Activated T-helper 1 cell treated with anti-CD3 and anti-CD28 coated beads, Interleukin-12 subunit alpha, Interleukin-12 subunit beta, Interleukin-2, Interleukin-4 antibody, amounts not matched to agents 30 ng/mL and 10 ng/mL and 1 ng/mL, durations not matched to agents 14 hours and 24 hours and 36 hours (primary cell): Measurements from ENCODE around the gene DMBX1. TPM values are rescaled to one million over a fixed set of nuclear protein-coding genes. Genes with fewer than 3 reads are reported as not detected.

ENCODE experiments used
- DNase-seq: peaks from one replicate; pipeline ENCODE4 v3.0.0; 2021; ENCODE audit warnings: low spot score
- H3K27ac Mint-ChIP-seq: one replicate; pipeline ENCODE4 v1.8.0; 2021; ENCODE audit warnings: mild to moderate bottlenecking, mixed read lengths
- H3K27me3 Mint-ChIP-seq: one replicate; pipeline ENCODE4 v1.8.0; 2022; ENCODE audit warnings: mild to moderate bottlenecking, moderate library complexity, mixed read lengths; ENCODE audit not compliant: insufficient read depth
- H3K36me3 Mint-ChIP-seq: one replicate; pipeline ENCODE4 v1.8.0; 2021; ENCODE audit warnings: low read depth, mixed read lengths
- H3K4me1 Mint-ChIP-seq: one replicate; pipeline ENCODE4 v1.8.0; 2021; ENCODE audit warnings: low read depth, mixed read lengths
- H3K4me3 Mint-ChIP-seq: one replicate; pipeline ENCODE4 v1.8.0; 2021; ENCODE audit warnings: mild to moderate bottlenecking, moderate library complexity, mixed read lengths
- H3K9me3 Mint-ChIP-seq: one replicate; pipeline ENCODE4 v1.8.0; 2021; ENCODE audit warnings: mixed read lengths
- intact Hi-C: fragments of 100-400 bp; cut with micrococcal nuclease; formaldehyde crosslinking; loops from one replicate; pipeline ENCODE4 v1.15.1; 2024
- total RNA-seq: library from RNA; stranded (reverse); gene quantifications from 2 replicates; pipeline ENCODE4 v1.2.3, GENCODE V29; 2022

DMBX1 gene
- total RNA-seq, 1 donor from 2014 or later: not detected

DNA sequence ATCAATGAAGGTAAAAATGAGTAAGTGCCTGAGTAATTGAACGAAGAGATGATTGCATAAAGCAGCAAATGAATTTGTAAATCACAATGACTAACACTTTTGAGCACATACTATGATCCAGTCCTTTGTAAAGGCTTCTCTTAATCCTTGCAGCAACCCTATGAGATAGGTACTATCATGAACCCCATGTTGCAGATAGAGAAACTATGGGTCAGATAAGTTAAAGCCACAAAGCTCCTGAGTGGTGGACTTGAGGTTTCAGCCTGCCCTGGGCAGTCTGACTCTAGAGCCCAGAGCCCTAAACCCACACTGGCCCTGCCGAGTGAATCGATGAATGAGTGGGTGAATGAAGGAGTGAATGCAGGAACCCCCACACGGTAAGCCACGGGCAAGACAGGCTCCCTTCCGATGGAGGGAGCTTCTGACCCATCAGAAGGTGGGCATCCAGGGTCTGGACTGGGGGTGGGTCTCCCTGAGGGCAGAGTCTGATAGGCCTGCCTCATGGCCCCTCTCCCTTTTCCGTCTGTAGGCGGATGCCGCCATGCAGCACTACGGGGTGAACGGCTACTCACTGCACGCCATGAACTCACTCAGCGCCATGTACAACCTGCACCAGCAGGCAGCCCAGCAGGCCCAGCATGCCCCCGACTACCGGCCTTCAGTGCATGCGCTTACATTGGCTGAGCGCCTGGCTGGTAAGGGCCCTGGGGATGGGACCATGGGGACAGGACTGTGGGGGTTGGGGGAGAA, 17.0 kb downstream of the DMBX1 start:
- Mint-ChIP-seq H3K9me3 (no peaks in the 10 kb centered on the region), H3K4me3 (no peak overlapping the region), H3K4me1 (no peaks in the 10 kb centered on the region), H3K27me3 (peaks cover 20% of the 10 kb centered on the region), H3K36me3 (no peaks in the 10 kb centered on the region), H3K27ac (no peak overlapping the region)
- intact Hi-C loops: no loop called here
- DNase-seq: no peak

DNA sequence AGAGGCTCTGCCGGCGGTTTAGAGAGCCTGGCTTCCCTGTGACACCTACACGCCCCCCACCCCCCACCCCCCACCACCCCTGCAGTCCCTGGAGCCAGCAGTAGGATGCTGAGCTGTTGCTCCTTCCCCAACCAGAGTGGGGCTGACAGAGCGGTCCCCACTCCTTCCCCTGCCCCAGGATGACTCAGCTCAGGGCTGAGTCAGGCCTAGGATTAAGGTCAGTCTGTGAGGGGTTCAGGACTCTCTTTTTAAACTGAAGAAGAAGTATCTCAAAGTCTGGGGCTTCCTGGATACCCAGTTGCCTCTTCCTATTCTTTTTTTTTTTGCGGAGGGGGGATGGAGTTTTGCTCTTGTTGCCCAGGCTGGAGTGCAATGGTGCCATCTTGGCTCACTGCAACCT, 19.1 kb downstream of the DMBX1 start:
- Mint-ChIP-seq H3K4me1 (peaks cover 8% of the 10 kb centered on the region), H3K4me3 (no peak overlapping the region)

DNA sequence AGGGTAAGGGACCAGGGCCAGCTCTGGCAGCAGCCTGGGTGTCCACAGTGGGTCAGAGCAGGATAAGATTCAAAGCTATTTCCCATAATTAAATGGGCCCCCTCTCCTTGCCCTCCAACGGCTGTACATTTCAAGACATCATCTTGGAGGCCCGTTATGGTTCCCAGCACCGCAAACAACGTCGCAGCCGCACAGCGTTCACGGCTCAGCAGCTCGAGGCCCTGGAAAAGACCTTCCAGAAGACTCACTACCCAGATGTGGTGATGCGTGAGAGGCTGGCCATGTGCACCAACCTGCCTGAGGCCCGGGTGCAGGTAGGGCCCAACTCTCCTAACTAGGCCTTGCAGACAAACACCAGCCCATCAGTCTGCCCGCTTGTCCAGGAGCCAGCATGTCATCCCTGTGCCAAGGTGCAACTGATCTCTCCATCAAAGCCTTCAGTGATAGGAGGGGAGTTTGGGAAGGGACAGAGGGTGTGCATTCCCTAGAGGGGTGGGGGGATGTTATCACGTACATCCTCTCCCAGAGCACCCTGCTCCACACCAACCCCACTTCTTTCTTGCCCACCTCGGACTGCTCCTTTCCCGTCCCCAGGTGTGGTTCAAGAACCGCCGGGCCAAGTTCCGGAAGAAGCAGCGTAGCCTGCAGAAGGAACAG, 20.8 kb downstream of the DMBX1 start:
- Mint-ChIP-seq H3K27me3 (peaks cover 14% of the 10 kb centered on the region), H3K4me3 (no peak overlapping the region), H3K4me1 (peaks cover 8% of the 10 kb centered on the region), H3K9me3 (no peaks in the 10 kb centered on the region), H3K36me3 (no peaks in the 10 kb centered on the region), H3K27ac (no peak overlapping the region)
- DNase-seq: no peak
- intact Hi-C loops: no loop called here

More for the DNA sequence above, 19.1 kb downstream of the DMBX1 start:
- Mint-ChIP-seq H3K27ac (no peak overlapping the region), H3K36me3 (no peaks in the 10 kb centered on the region), H3K9me3 (no peaks in the 10 kb centered on the region), H3K27me3 (peaks cover 14% of the 10 kb centered on the region)
- DNase-seq: no peak
- intact Hi-C loops: no loop called here

DNA sequence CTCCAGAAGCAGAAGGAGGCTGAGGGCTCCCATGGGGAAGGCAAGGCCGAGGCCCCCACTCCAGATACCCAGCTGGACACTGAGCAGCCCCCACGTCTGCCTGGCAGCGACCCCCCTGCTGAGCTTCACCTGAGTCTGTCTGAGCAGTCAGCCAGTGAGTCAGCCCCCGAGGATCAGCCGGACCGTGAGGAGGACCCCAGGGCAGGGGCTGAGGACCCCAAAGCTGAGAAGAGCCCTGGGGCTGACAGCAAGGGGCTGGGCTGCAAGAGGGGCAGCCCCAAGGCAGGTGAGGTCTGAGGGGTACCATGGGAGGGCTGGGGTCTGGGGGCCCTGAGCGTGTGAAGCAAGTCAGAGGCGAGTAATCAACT, 21.3 kb downstream of the DMBX1 start:
- H3K4me3 Mint-ChIP-seq: no peak overlapping the region
- H3K9me3 Mint-ChIP-seq: no peaks in the 10 kb centered on the region
- intact Hi-C loops: no loop called here
- DNase-seq: no peak
- no peaks in the 10 kb centered on the region for H3K36me3 Mint-ChIP-seq
- H3K27ac Mint-ChIP-seq: no peak overlapping the region
- H3K27me3 Mint-ChIP-seq: peaks cover 17% of the 10 kb centered on the region
- H3K4me1 Mint-ChIP-seq: peaks cover 8% of the 10 kb centered on the region

DNA sequence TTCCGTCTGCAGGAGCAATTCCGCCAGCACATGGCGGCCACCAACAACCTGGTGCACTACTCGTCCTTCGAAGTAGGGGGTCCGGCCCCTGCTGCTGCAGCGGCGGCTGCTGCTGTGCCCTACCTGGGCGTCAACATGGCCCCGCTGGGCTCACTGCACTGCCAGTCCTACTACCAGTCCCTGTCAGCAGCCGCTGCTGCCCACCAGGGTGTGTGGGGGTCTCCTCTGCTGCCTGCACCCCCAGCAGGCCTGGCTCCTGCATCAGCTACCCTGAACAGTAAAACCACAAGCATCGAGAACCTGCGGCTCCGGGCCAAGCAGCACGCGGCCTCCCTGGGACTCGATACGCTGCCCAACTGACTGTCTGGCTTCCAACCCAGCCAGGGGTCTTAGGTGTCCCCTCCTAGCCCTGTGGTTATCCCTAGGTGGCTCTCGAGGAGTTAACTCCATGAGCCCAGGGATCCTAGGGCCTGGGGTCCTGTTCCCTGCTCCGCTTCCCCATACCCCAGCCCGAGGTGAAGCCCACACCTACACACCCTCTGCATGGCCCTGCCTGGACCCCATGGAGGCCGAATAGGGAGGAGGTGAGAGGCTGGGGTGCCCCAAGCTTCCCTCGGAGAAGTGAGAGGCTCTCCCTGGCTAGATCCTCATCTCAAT, 22.6 kb downstream of the DMBX1 start:
- no peak overlapping the region for H3K4me3 Mint-ChIP-seq
- H3K27ac Mint-ChIP-seq: no peak overlapping the region
- H3K4me1 Mint-ChIP-seq: peaks cover 8% of the 10 kb centered on the region
- DNase-seq: no peak
- H3K9me3 Mint-ChIP-seq: no peaks in the 10 kb centered on the region
- H3K36me3 Mint-ChIP-seq: no peaks in the 10 kb centered on the region
- peaks cover 20% of the 10 kb centered on the region for H3K27me3 Mint-ChIP-seq
- intact Hi-C loops: no loop called here

DNA sequence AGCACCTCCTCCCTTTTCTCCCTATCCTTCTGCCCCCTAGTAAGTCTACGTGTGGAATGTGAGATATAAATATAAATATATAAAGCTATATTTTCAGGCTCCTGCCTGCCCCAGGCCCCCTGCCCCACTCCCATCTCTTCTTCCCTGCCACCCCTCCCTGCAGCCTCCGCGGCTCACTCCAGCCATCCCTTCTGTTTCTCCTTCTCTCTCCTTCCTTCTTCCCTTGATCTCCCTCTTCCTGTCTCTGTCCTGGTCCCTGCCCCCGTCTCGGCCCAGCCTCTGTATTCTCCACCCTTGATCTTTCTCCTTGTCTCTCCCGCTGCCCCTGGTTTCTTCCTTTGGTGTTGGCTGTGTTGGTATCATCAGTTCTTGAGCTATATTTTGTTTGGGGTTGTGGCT, 23.2 kb downstream of the DMBX1 start:
- DNase-seq: no peak
- H3K4me1 Mint-ChIP-seq: peaks cover 8% of the 10 kb centered on the region
- H3K27me3 Mint-ChIP-seq: peaks cover 21% of the 10 kb centered on the region
- intact Hi-C loops: no loop called here
- no peak overlapping the region for H3K4me3 Mint-ChIP-seq
- no peaks in the 10 kb centered on the region for H3K36me3 Mint-ChIP-seq
- H3K9me3 Mint-ChIP-seq: no peaks in the 10 kb centered on the region
- H3K27ac Mint-ChIP-seq: no peak overlapping the region

DNA sequence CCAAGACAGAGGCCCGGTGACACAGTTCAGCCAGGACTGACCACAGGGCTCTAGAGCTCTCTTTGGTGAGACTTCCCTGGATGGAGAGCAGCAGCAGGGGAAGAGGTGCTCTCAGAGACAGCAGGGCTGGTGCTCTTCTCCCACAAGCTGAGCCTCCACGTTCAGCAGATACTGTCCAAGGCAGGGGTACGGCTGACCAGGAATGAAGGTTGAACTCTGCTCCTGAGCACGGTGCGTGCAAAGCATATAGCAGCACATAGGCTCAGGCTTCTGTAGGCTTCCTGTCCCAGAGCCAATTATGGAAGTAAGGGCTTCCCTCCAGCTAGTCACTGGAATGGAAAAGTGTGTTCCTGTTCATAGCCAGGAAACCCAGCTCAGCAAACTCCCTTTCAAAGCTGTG, 23.9 kb downstream of the DMBX1 start:
- peaks cover 8% of the 10 kb centered on the region for H3K4me1 Mint-ChIP-seq
- no peak overlapping the region for H3K4me3 Mint-ChIP-seq
- intact Hi-C loops: no loop called here
- H3K9me3 Mint-ChIP-seq: no peaks in the 10 kb centered on the region
- H3K27ac Mint-ChIP-seq: no peak overlapping the region
- H3K36me3 Mint-ChIP-seq: no peaks in the 10 kb centered on the region
- DNase-seq: no peak
- H3K27me3 Mint-ChIP-seq: peaks cover 29% of the 10 kb centered on the region

DNA sequence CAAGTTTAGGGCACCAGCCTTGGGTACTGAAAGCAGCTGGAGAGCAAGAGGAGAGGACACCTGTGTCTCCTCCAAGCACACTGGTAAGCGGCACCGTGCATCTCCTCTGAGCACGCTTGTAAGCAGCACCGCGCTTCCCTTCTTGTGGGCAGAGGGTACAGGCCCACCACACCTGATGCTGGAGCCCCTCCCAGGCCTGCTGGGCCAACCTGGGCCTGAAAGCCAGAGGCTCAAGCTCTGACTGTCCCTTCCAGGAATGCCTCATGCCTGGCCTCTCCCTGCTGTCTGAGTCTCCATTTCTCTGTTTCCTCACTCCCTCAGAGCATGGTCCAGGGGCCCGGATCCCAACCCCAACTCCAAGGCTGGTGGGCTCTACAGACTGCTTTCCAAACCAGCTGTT, 25.9 kb downstream of the DMBX1 start:
- intact Hi-C loops: no loop called here
- Mint-ChIP-seq H3K27ac (no peak overlapping the region), H3K27me3 (peaks cover 33% of the 10 kb centered on the region), H3K9me3 (no peaks in the 10 kb centered on the region), H3K4me1 (peaks cover 8% of the 10 kb centered on the region), H3K36me3 (no peaks in the 10 kb centered on the region), H3K4me3 (no peak overlapping the region)
- no peak for DNase-seq

DNA sequence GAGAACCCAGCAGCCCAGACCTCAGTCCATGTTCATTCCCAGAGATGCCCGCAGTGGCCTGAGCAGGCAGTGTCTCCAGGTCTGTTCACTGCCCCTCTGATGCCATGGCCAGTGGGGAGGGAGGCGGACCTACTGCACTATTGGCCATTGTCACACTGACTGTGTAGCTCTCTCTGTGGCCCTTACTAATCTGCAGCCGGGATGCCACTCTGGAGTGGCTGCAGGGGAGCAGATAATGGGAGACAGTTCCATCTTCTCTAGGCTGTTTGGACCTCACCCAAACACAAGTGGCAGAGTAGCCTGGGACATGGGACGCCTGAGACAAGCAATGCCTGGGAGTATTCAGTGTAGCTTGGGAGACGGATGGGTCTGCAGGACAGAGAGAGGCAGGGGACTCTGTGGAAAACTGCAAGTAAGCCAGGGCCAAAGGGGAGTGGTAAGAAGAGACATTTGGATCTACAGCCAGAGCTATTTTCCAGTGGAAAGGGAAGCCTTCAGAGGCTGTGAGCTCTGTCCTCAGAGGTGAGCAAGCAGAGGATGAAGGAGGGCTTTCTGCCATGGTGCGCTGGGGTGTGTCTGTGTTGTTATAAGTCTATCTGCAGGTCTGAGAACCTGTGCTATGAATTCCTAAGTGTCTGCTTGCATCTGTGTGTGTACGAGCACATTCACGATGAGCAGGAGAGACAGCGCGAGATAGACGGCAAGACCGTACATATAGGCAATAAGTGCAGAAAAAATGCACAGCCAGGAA, 26.7 kb downstream of the DMBX1 start:
- Mint-ChIP-seq H3K27me3 (peaks cover 34% of the 10 kb centered on the region), H3K4me3 (no peak overlapping the region), H3K36me3 (no peaks in the 10 kb centered on the region), H3K4me1 (peaks cover 9% of the 10 kb centered on the region), H3K9me3 (no peaks in the 10 kb centered on the region), H3K27ac (no peak overlapping the region)
- intact Hi-C loops: no loop called here
- no peak for DNase-seq

DNA sequence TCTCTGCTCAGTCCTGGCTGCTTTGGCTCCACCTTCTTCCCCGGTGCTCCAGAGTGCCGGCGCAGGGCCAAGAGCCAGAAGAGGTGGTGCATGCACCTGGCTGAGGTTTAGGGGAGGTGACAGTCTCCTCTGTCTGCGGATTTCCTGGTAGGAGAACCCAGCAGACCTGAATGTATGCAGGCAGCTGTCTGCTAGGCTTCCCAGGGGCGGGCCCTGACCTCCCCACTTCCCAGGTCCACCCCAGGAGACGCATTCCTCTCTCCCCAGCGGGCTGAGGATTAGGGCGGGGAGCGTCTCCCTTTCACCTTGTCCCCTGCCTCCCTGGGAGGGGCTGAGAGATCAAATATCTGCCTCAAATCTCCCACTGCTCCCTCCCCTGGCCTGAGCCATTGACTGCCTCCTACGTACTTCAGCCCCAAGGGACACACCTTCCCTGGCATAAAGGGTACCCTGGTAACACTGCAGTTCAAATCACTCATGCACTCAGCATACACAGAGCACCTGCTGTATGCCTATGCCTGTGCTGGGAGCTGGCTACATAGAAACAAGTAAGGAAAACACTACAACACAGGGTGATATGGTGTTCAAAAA, 27.5 kb downstream of the DMBX1 start:
- Mint-ChIP-seq H3K4me3 (no peak overlapping the region), H3K27ac (no peak overlapping the region), H3K36me3 (no peaks in the 10 kb centered on the region), H3K4me1 (peaks cover 16% of the 10 kb centered on the region), H3K9me3 (no peaks in the 10 kb centered on the region), H3K27me3 (peaks cover 34% of the 10 kb centered on the region)
- DNase-seq: no peak
- intact Hi-C loops: no loop called here

DNA sequence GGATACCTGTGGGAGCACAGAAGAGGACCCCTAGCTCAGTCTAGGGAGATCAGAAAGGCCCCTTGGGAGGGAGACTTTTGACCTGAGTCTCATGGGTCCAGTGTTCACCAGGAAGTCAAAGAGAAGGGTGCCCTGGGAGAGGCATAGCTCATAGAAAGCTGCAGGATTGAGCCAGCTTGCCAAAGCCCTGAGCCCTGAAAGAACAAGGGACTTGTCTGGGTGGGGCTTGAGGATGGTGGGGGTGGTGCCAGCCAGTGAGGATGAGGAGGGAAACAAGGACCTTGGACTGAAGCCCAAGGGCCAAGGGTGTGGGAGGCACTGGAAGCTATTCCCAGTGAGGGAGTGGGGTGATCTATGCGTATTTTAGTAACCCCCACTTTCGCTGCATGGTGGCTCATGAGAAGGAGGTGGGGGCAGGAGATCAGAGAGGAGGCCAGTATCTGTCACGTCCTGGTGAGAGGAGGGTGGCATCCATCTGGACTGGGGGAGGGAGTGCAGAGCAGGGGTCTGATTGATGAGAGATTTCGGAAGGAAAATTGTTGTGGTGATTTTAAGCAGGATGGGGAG, 28.4 kb downstream of the DMBX1 start:
- peaks cover 32% of the 10 kb centered on the region for H3K27me3 Mint-ChIP-seq
- no peaks in the 10 kb centered on the region for H3K9me3 Mint-ChIP-seq
- peaks cover 19% of the 10 kb centered on the region for H3K4me1 Mint-ChIP-seq
- no peak overlapping the region for H3K27ac Mint-ChIP-seq
- DNase-seq: no peak
- H3K36me3 Mint-ChIP-seq: no peaks in the 10 kb centered on the region
- no peak overlapping the region for H3K4me3 Mint-ChIP-seq
- intact Hi-C loops: no loop called here

DNA sequence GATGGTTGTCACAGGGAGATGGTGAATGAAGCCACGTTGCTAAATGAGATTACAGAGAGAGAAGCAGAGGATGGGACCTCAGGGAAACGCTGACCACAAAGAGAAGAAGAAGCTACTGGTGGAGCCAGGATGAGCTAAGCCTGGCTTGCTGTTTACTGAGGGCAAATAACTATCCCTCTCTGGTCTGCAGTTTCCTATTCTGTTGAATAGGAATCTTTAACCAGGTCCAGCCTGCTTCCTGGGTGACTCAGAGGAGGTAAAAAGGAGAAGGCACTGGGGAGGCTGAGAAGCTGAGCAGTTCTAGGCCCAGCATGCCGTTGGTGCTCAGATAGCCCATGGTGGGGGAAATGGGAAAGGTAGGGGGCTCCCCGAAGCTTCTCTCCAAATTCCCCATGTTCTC, 29.6 kb downstream of the DMBX1 start:
- no peak for DNase-seq
- no peak overlapping the region for H3K4me3 Mint-ChIP-seq
- no peaks in the 10 kb centered on the region for H3K36me3 Mint-ChIP-seq
- intact Hi-C loops: no loop called here
- peaks cover 16% of the 10 kb centered on the region for H3K4me1 Mint-ChIP-seq
- peaks cover 27% of the 10 kb centered on the region for H3K27me3 Mint-ChIP-seq
- no peaks in the 10 kb centered on the region for H3K9me3 Mint-ChIP-seq
- no peak overlapping the region for H3K27ac Mint-ChIP-seq
